A549 (cell line): ENCODE measurements around the gene PLSCR5. TPM values are rescaled to one million over a fixed set of nuclear protein-coding genes. Genes with fewer than 3 reads are reported as not detected.
A peak's percentile ranks its signal among the peaks of the same experiment; 100 is the strongest.

Source experiments
- ATAC-seq, 2 experiments: fragments of 200-7000 bp in 1 of 2; fragments of >200 bp in 1 of 2; cut with Nextera tagmentation in 1 of 2; cut with Tn5 transposase in 1 of 2; 3 replicates each; pipeline versions ENCODE4 v1.8.0 to v1.9.1; 2018 to 2020; ENCODE audit warnings: mild to moderate bottlenecking in 1 of 2, moderate library complexity in 1 of 2
- CTCF ChIA-PET: fragments of 300-600 bp; sonication (Branson Sonifier 250); formaldehyde crosslinking; extraction: SDS; loops from one replicate; lab custom pipeline; 2021; ENCODE audit warnings: antibody characterized with exemption, inconsistent platforms; lab: Yijun Ruan, JAX
- POLR2A ChIA-PET: fragments of 350-600 bp; formaldehyde crosslinking; extraction: SDS; loops from one replicate; lab custom pipeline; 2021; ENCODE audit warnings: antibody characterized with exemption, inconsistent platforms; lab: Yijun Ruan, JAX
- DNase-seq, 2 experiments: peaks; one replicate each; pipeline versions ENCODE4 v3.0.0 to v3.0.0-alpha.2; 2011 to 2016; ENCODE audit warnings: low read depth in 1 of 2, low spot score in 1 of 2
- FAIRE-seq: peaks from 2 replicates; lab custom pipeline; 2011; peaks lifted over from hg19 to GRCh38; lab: Jason Lieb, UNC
- H3K27ac ChIP-seq, 2 experiments: fragments of >200 bp; sonication (Bioruptor Twin); formaldehyde crosslinking; 3 replicates each; pipeline ENCODE4 v1.5.1; 2016 to 2017
- H3K4me1 ChIP-seq: fragments of >200 bp; sonication (Bioruptor Twin); formaldehyde crosslinking; 3 replicates; pipeline ENCODE4 v1.6.1; 2016
- H3K4me2 ChIP-seq: fragments of >200 bp; sonication (Bioruptor Twin); formaldehyde crosslinking; 3 replicates; pipeline ENCODE4 v1.6.1; 2016
- H3K4me3 ChIP-seq: fragments of >200 bp; sonication (Bioruptor Twin); formaldehyde crosslinking; 3 replicates; pipeline ENCODE4 v1.5.1; 2016
- H3K9me3 ChIP-seq: fragments of >200 bp; sonication (Bioruptor Twin); formaldehyde crosslinking; 3 replicates; pipeline ENCODE4 v1.6.1; 2016
- CHD4 ChIP-seq: fragments of 200-600 bp; sonication (generic); IDR thresholded peaks from 2 replicates; pipeline ENCODE4 v1.6.1; 2016; ENCODE audit warnings: antibody characterized with exemption, mild to moderate bottlenecking, borderline replicate concordance
- FOSL2 ChIP-seq, 2 experiments: fragments of 450-650 bp in 1 of 2; fragments of >200 bp in 1 of 2; sonication (Bioruptor Twin) in 1 of 2; formaldehyde crosslinking; IDR thresholded peaks; 2 replicates each; pipeline versions ENCODE4 v1.5.0 to v1.6.1; 2016 to 2020; ENCODE audit warnings: mild to moderate bottlenecking in 1 of 2, moderate library complexity in 1 of 2
- GATA3 ChIP-seq: IDR thresholded peaks from 2 replicates; pipeline ENCODE4 v1.6.1; 2012; ENCODE audit warnings: borderline replicate concordance
- HDAC2 ChIP-seq: fragments of 200-600 bp; sonication (generic); IDR thresholded peaks from 2 replicates; pipeline ENCODE4 v1.6.1; 2016
- HOXB13 ChIP-seq: fragments of 250-450 bp; sonication (Bioruptor Pico); IDR thresholded peaks from 2 replicates; pipeline ENCODE4 v1.5.0; 2020; ENCODE audit warnings: low read depth, mild to moderate bottlenecking, moderate library complexity
- KDM5A ChIP-seq: fragments of 200-600 bp; sonication (generic); IDR thresholded peaks from 2 replicates; pipeline ENCODE4 v1.6.1; 2016; ENCODE audit warnings: antibody characterized with exemption, mild to moderate bottlenecking
- POLR2A ChIP-seq: IDR thresholded peaks from 2 replicates; pipeline ENCODE4 v1.6.1; 2012; ENCODE audit warnings: mild to moderate bottlenecking, low read length
- RAD21 ChIP-seq, 2 experiments: fragments of >200 bp in 1 of 2; sonication (Bioruptor Twin) in 1 of 2; formaldehyde crosslinking in 1 of 2; IDR thresholded peaks in 1 of 2; conservative IDR thresholded peaks in 1 of 2; 2 replicates in 1 of 2; 3 replicates in 1 of 2; pipeline ENCODE4 v1.6.1; 2012 to 2018; ENCODE audit warnings: inconsistent platforms in 1 of 2
- SMC3 ChIP-seq: fragments of >200 bp; sonication (Bioruptor Twin); formaldehyde crosslinking; IDR thresholded peaks from 3 replicates; pipeline ENCODE4 v1.6.1; 2018; ENCODE audit warnings: inconsistent platforms
- WGBS: methylation state at CpG from one replicate; pipeline ENCODE4 v1.1.6; 2017; ENCODE audit errors: missing lambda C conversion rate; 5-methylcytosine and 5-hydroxymethylcytosine counted together
- polyA plus RNA-seq, 4 experiments: library from polyadenylated mRNA; depleted of rRNA in 3 of 4; stranded (reverse); fragments of >200 nt; fragmentation: RNase III in 1 of 4; extraction: RNeasy Plus Mini Kit Qiagen cat#74134 plus additional on column Dnase treatment in 1 of 4; gene quantifications; 2 replicates in 3 of 4; 3 replicates in 1 of 4; pipeline ENCODE4 v1.2.3, GENCODE V29; 2011 to 2017
- TF ChIP-seq, protein P1 (sequence below): fragments of >200 bp; sonication (Bioruptor Twin); formaldehyde crosslinking; IDR thresholded peaks from 2 replicates; pipeline ENCODE4 v1.6.1; 2016
- TF ChIP-seq, protein P2 (sequence below): fragments of 200-600 bp; sonication (generic); IDR thresholded peaks from 2 replicates; pipeline ENCODE4 v1.6.1; 2016; ENCODE audit warnings: antibody characterized with exemption, mild to moderate bottlenecking, moderate library complexity
- TF ChIP-seq, protein P3 (sequence below): fragments of >200 bp; sonication (Bioruptor Twin); formaldehyde crosslinking; IDR thresholded peaks from 3 replicates; pipeline ENCODE4 v1.6.1; 2016
- TF ChIP-seq, protein P4 (sequence below): fragments of >200 bp; sonication (Bioruptor Twin); formaldehyde crosslinking; IDR thresholded peaks from 3 replicates; pipeline ENCODE4 v1.5.1; 2016

Gene PLSCR5
- polyA plus RNA-seq, 2 of the 4 experiments (the other 2 are of a cell fraction): not detected

DNA sequence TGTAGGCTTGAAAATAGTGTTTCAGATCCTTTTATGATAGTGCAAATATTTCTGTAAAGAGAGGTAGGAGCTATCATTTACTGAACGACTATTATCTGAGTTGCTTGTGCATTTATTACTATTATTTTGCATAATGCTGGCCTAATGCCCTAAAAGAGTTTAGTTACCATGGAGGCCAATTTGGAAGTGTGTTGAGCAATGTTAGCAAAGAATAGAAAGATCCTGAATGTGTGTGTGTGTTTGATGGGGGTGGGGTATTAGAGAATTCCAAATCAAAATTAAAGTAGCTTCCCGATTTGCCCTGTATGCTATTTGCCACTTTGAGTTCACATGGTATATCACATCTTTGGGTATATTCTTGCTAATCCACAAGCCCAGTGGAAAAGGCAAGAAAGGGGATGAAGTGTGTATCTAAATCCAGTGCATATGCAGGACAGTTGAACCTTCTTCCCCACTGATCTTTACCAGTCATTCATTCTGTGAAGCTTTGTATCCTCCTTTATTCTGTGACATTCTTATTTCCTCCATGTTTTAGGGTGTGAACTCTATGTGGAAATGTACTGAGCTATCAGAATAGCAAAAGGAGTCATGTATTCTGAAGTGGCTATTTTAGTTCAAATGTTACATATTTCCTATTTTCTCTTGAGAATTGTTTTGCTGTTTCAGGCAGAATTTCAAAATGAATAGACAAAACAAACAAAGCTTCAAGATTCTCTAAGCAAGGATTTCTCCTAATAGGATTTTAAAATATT, 45.7 kb upstream of the PLSCR5 start:
- no peak for ATAC-seq
- 27% methylated on average over 2 of the region's 2 CpGs for WGBS
- Histone ChIP-seq H3K4me3 (no peak overlapping the region), H3K9me3 (no peaks in the 10 kb centered on the region), H3K4me2 (no peak overlapping the region), H3K27ac (no peak overlapping the region), H3K4me1 (no peaks in the 10 kb centered on the region)
- ChIA-PET POLR2A (no interaction called here), CTCF (interaction anchor here (1.4 to 1.7 kb wide), 2 partner anchors 10 to 461 kb away, joined by 5 to 7 read pairs; no protein-coding TSS in a partner anchor)
- DNase-seq: no peak
- TF ChIP-seq, protein P1, sequence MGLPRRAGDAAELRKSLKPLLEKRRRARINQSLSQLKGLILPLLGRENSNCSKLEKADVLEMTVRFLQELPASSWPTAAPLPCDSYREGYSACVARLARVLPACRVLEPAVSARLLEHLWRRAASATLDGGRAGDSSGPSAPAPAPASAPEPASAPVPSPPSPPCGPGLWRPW: no peak
- TF ChIP-seq FOSL2 (IDR thresholded peaks at IDR 0.05) (no peak), FOSL2 (CRISPR knock-in tag; IDR thresholded peaks at IDR 0.05) (no peak), HDAC2 (no peak), KDM5A (no peak), GATA3 (no peak)
- TF ChIP-seq, protein P2, sequence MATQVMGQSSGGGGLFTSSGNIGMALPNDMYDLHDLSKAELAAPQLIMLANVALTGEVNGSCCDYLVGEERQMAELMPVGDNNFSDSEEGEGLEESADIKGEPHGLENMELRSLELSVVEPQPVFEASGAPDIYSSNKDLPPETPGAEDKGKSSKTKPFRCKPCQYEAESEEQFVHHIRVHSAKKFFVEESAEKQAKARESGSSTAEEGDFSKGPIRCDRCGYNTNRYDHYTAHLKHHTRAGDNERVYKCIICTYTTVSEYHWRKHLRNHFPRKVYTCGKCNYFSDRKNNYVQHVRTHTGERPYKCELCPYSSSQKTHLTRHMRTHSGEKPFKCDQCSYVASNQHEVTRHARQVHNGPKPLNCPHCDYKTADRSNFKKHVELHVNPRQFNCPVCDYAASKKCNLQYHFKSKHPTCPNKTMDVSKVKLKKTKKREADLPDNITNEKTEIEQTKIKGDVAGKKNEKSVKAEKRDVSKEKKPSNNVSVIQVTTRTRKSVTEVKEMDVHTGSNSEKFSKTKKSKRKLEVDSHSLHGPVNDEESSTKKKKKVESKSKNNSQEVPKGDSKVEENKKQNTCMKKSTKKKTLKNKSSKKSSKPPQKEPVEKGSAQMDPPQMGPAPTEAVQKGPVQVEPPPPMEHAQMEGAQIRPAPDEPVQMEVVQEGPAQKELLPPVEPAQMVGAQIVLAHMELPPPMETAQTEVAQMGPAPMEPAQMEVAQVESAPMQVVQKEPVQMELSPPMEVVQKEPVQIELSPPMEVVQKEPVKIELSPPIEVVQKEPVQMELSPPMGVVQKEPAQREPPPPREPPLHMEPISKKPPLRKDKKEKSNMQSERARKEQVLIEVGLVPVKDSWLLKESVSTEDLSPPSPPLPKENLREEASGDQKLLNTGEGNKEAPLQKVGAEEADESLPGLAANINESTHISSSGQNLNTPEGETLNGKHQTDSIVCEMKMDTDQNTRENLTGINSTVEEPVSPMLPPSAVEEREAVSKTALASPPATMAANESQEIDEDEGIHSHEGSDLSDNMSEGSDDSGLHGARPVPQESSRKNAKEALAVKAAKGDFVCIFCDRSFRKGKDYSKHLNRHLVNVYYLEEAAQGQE: no peak
- no peak for FAIRE-seq

DNA sequence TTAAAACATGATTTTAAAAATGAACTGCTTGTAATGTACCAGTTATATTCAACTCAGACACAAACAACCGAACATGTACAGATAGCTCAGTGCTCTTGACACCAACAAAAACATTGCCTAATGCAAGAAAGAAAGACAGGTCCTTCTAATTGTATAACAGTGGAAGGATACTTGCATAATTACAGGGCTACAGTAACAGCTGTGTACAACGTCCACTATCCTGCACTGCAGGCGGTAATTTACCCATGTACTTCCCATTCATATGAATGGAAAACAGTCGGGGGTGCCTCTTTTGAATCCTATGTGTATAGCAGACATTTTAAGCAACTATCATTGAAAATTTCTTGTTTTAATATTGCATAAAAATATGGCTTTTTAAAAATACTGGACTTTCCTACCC, 41.1 kb upstream of the PLSCR5 start:
- no peak for DNase-seq
- TF ChIP-seq FOSL2 (IDR thresholded peaks at IDR 0.05) (no peak), FOSL2 (CRISPR knock-in tag; IDR thresholded peaks at IDR 0.05) (no peak), CHD4 (no peak)
- TF ChIP-seq, protein P3, sequence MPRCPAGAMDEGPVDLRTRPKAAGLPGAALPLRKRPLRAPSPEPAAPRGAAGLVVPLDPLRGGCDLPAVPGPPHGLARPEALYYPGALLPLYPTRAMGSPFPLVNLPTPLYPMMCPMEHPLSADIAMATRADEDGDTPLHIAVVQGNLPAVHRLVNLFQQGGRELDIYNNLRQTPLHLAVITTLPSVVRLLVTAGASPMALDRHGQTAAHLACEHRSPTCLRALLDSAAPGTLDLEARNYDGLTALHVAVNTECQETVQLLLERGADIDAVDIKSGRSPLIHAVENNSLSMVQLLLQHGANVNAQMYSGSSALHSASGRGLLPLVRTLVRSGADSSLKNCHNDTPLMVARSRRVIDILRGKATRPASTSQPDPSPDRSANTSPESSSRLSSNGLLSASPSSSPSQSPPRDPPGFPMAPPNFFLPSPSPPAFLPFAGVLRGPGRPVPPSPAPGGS: no peak
- ChIA-PET POLR2A (no interaction called here), CTCF (no interaction called here)
- Histone ChIP-seq H3K4me1 (no peaks in the 10 kb centered on the region), H3K4me2 (no peak overlapping the region), H3K9me3 (no peaks in the 10 kb centered on the region), H3K4me3 (no peak overlapping the region), H3K27ac (no peak overlapping the region)
- no peak for ATAC-seq
- WGBS: 45% methylated on average over 4 of the region's 4 CpGs
- peak; percentile 65 for FAIRE-seq

DNA sequence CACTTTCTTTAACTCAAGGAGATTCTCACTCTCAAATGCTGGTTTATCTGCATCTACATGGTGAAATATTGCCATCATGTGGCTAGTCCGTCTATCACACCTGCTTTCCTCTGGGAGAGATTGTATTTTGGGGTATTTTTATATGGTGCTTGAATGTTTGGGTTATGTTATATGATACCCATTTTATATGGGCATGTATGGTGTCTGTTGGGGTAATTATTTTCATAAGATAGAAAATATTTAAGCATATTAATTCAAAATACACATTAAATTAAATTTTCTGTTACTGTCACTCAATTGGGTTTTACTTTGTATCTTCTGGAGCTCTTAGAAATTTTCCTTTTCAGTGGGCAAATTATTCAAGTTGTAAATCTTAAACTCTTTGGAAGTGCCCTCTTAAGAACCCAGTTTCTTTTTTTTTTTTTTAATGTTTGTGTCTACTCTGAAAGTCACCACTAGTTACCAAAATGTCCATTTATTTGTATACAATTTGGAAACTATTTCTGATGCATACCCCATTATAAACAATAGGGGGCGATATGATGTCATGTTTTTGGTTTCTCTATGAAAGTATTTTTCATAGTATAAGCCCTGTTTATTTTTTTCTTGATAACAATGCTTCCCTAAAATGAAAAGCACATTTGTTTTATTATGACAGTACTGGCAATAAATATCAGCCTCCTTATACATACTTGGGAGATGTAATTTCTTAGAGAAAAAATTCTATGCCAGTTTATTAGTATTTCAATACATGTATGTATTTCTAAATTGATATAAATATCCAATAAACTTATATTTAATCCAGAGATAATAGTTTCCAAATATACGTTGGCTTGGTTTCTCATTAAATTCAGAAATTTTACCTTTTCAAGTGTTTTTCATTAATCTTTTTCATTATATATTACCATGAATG, 36.1 kb upstream of the PLSCR5 start:
- peak; percentile 53; the same call in 2 of the 3 replicates for TF ChIP-seq SMC3
- TF ChIP-seq, protein P4, sequence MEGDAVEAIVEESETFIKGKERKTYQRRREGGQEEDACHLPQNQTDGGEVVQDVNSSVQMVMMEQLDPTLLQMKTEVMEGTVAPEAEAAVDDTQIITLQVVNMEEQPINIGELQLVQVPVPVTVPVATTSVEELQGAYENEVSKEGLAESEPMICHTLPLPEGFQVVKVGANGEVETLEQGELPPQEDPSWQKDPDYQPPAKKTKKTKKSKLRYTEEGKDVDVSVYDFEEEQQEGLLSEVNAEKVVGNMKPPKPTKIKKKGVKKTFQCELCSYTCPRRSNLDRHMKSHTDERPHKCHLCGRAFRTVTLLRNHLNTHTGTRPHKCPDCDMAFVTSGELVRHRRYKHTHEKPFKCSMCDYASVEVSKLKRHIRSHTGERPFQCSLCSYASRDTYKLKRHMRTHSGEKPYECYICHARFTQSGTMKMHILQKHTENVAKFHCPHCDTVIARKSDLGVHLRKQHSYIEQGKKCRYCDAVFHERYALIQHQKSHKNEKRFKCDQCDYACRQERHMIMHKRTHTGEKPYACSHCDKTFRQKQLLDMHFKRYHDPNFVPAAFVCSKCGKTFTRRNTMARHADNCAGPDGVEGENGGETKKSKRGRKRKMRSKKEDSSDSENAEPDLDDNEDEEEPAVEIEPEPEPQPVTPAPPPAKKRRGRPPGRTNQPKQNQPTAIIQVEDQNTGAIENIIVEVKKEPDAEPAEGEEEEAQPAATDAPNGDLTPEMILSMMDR: peak; percentile 64
- TF ChIP-seq POLR2A: no peak
- no peak for TF ChIP-seq HOXB13 (CRISPR knock-in tag)
- TF ChIP-seq RAD21 (conservative IDR thresholded peaks at IDR 0.05 in 1 of 2, IDR thresholded peaks at IDR 0.05 in 1 of 2): peak; percentile 68 to 78
- no peaks in the 10 kb centered on the region for H3K4me1 ChIP-seq
- POLR2A ChIA-PET: no interaction called here
- FAIRE-seq (no peak), ATAC-seq (peak; percentile 87 to 92), DNase-seq (peak; percentile 21 to 61)
- no peaks in the 10 kb centered on the region for H3K9me3 ChIP-seq
- H3K4me3 ChIP-seq: no peak overlapping the region
- 2% methylated on average over 3 of the region's 3 CpGs for WGBS
- no peak overlapping the region for H3K4me2 ChIP-seq
- CTCF ChIA-PET: interaction anchor here (0.6 to 4.4 kb wide), 12 partner anchors 9 to 452 kb away, joined by 3 to 24 read pairs (median 5); no protein-coding TSS in a partner anchor
- H3K27ac ChIP-seq: no peak overlapping the region
